HepG2 (cell line): ENCODE results near the gene SECTM1. TPM values are rescaled to one million over a fixed set of nuclear protein-coding genes. Genes with fewer than 3 reads are reported as not detected.

Experiments
- CBFB ChIP-seq: sonication (generic); formaldehyde crosslinking; IDR thresholded peaks from 2 replicates; pipeline ENCODE4 v1.4.0; 2020; ENCODE audit warnings: missing genetic modification reagents
- HES4 ChIP-seq: sonication (generic); formaldehyde crosslinking; IDR thresholded peaks from 2 replicates; pipeline ENCODE4 v1.9.0; 2021; ENCODE audit warnings: mild to moderate bottlenecking, missing genetic modification reagents, borderline replicate concordance
- HOXA3 ChIP-seq: sonication (generic); formaldehyde crosslinking; IDR thresholded peaks from 2 replicates; pipeline ENCODE4 v1.5.0; 2020; ENCODE audit warnings: missing genetic modification reagents
- HOXA7 ChIP-seq: sonication (generic); formaldehyde crosslinking; IDR thresholded peaks from 2 replicates; pipeline ENCODE4 v1.8.1; 2022; ENCODE audit warnings: mild to moderate bottlenecking, missing genetic modification reagents, moderate library complexity
- JUN ChIP-seq: sonication (generic); formaldehyde crosslinking; IDR thresholded peaks from 2 replicates; pipeline ENCODE4 v1.4.0; 2020; ENCODE audit warnings: mild to moderate bottlenecking, missing genetic modification reagents
- KLF11 ChIP-seq: IDR thresholded peaks from 2 replicates; pipeline ENCODE4 v1.6.1; 2016; ENCODE audit warnings: missing compliant biosample characterization
- NBN ChIP-seq: fragments of 450-650 bp; conservative IDR thresholded peaks from 2 replicates; pipeline ENCODE4 v1.6.1; 2017
- NFE2L2 ChIP-seq: fragments of 150-350 bp; IDR thresholded peaks from 2 replicates; pipeline ENCODE4 v1.6.1; 2014; ENCODE audit warnings: low read length
- RFXAP ChIP-seq: sonication (generic); formaldehyde crosslinking; IDR thresholded peaks from 2 replicates; pipeline ENCODE4 v1.4.0; 2020; ENCODE audit warnings: missing genetic modification reagents, borderline replicate concordance
- RXRB ChIP-seq: IDR thresholded peaks from 2 replicates; pipeline ENCODE4 v1.6.1; 2016; ENCODE audit warnings: borderline replicate concordance, missing genetic modification reagents, missing compliant biosample characterization
- SALL2 ChIP-seq: sonication (generic); formaldehyde crosslinking; IDR thresholded peaks from 2 replicates; pipeline ENCODE4 v1.8.1; 2023; ENCODE audit warnings: mild to moderate bottlenecking, missing genetic modification reagents, inconsistent platforms
- SMAD3 ChIP-seq: sonication (generic); formaldehyde crosslinking; IDR thresholded peaks from 2 replicates; pipeline ENCODE4 v1.4.0; 2020; ENCODE audit warnings: missing genetic modification reagents
- SP2 ChIP-seq: sonication (generic); formaldehyde crosslinking; IDR thresholded peaks from 2 replicates; pipeline ENCODE4 v1.5.1; 2020; ENCODE audit warnings: mild to moderate bottlenecking, missing genetic modification reagents
- STAG1 ChIP-seq: sonication (generic); formaldehyde crosslinking; IDR thresholded peaks from 2 replicates; pipeline ENCODE4 v1.4.0; 2020; ENCODE audit warnings: missing genetic modification reagents
- ZBTB44 ChIP-seq: sonication (generic); formaldehyde crosslinking; IDR thresholded peaks from 2 replicates; pipeline ENCODE4 v1.4.0; 2020; ENCODE audit warnings: missing genetic modification reagents
- ZFP1 ChIP-seq: IDR thresholded peaks from 2 replicates; pipeline ENCODE4 v1.6.1; 2016
- ZNF17 ChIP-seq: sonication (generic); formaldehyde crosslinking; IDR thresholded peaks from 2 replicates; pipeline ENCODE4 v1.5.0; 2020; ENCODE audit warnings: mild to moderate bottlenecking, missing genetic modification reagents
- ZNF253 ChIP-seq: sonication (generic); formaldehyde crosslinking; IDR thresholded peaks from 2 replicates; pipeline ENCODE4 v1.8.0; 2022; ENCODE audit warnings: mild to moderate bottlenecking, missing genetic modification reagents, borderline replicate concordance
- ZNF747 ChIP-seq: sonication (generic); formaldehyde crosslinking; IDR thresholded peaks from 2 replicates; pipeline ENCODE4 v1.8.1; 2023; ENCODE audit warnings: missing genetic modification reagents, mild to moderate bottlenecking, borderline replicate concordance
- ZNF782 ChIP-seq: sonication (generic); formaldehyde crosslinking; IDR thresholded peaks from 2 replicates; pipeline ENCODE4 v1.4.0; 2020; ENCODE audit warnings: missing genetic modification reagents, mild to moderate bottlenecking, borderline replicate concordance
- ZNF891 ChIP-seq: sonication (generic); formaldehyde crosslinking; IDR thresholded peaks from 2 replicates; pipeline ENCODE4 v1.5.0; 2020; ENCODE audit warnings: mild to moderate bottlenecking, missing genetic modification reagents
- ZSCAN22 ChIP-seq: sonication (generic); formaldehyde crosslinking; IDR thresholded peaks from 2 replicates; pipeline ENCODE4 v1.4.0; 2020; ENCODE audit warnings: mild to moderate bottlenecking, missing genetic modification reagents
- polyA plus RNA-seq, 8 experiments: library from polyadenylated mRNA; depleted of rRNA in 3 of 8; stranded (reverse) in 7 of 8; unstranded in 1 of 8; fragments of >200 nt; fragmentation: Illumina TruSeq in 4 of 8; extraction: Trizol in 4 of 8; gene quantifications; 2 replicates each; pipeline versions ENCODE4 v1.2.1 to v1.2.3, GENCODE V29; 2011 to 2016; ENCODE audit warnings: low read depth in 4 of 8, missing spikeins in 1 of 8, mixed read lengths in 1 of 8; ENCODE audit not compliant: insufficient read depth in 1 of 8
- total RNA-seq, 5 experiments: library from RNA; depleted of rRNA; stranded (reverse); fragments of >200 nt; fragmentation: Illumina TruSeq; extraction: Trizol; gene quantifications; 2 replicates each; pipeline ENCODE4 v1.2.3, GENCODE V29; 2016; ENCODE audit warnings: low read depth in 1 of 5
- TF ChIP-seq, protein P1 (sequence below): IDR thresholded peaks from 2 replicates; pipeline ENCODE4 v1.6.1; 2016; ENCODE audit warnings: low read depth
- TF ChIP-seq, protein P2 (sequence below): IDR thresholded peaks from 2 replicates; pipeline ENCODE4 v1.6.1; 2016; ENCODE audit warnings: mild to moderate bottlenecking, missing biosample characterization, missing genetic modification reagents
- TF ChIP-seq, protein P3 (sequence below): sonication (generic); formaldehyde crosslinking; IDR thresholded peaks from 2 replicates; pipeline ENCODE4 v1.9.0; 2021; ENCODE audit warnings: missing genetic modification reagents, mild to moderate bottlenecking, borderline replicate concordance
- TF ChIP-seq, protein P4 (sequence below): sonication (generic); formaldehyde crosslinking; IDR thresholded peaks from 2 replicates; pipeline ENCODE4 v1.4.0; 2020; ENCODE audit warnings: mild to moderate bottlenecking, missing genetic modification reagents

SECTM1 gene
- total and polyA plus RNA-seq, 2 of the 13 experiments (the other 11 are each of a cell fraction or from before 2014, with no cell fraction given) = 3.5 to 5.3 TPM

DNA sequence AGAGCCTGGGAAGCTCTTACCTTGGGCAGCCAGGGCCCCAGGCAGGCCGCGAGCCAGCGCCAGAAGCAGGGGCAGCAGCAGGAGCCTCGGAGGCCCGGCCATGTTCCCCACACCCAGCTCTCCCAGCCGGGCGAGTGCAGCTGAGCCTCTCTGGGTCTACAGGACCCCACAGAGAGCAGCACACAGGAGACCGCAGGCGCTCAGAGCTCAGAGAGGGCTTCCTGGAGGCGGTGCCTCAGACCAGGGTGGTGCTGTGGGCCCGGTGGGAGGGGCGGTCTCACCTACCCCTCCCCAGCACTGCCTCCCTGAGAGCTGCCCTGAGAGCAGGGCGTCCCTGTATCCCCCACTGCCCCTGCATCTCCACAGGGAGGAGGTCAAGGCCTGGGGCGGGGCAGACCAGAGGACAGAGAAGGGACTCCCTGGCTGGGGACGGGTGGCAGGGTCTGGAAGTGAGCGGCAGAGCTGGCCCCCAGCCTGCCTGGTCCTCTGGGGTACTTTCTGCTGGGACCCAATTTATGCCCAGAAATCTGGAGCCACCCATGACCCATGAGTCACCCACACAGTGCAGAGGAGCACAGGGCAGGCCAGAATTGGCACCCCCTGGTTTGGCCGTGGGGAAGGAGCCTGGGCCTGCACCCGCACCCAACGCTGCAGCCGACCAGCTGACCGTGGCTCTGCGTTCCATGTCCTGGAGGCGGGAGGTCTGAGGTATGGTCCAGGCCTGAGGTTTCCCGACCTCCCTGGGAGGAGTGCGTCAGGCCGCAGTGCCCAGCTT is 16.0 kb downstream of the SECTM1 start, which contains the start of gene CD7 (continued):
- TF ChIP-seq HOXA7 (CRISPR knock-in tag) (no peak), SMAD3 (CRISPR knock-in tag) (0 out of 2 replicates have a peak, but pooled peaks have one; percentile 56), STAG1 (CRISPR knock-in tag) (peak; percentile 3; the same call in 1 of the 2 replicates), ZNF17 (CRISPR knock-in tag) (no peak), HES4 (peak; percentile 63; the same call in 1 of the 2 replicates), ZBTB44 (no peak), ZNF891 (CRISPR knock-in tag) (no peak; the same call in 1 of the 2 replicates), ZNF782 (CRISPR knock-in tag) (peak; percentile 89; the same call in 1 of the 2 replicates), ZNF747 (no peak), KLF11 (CRISPR knock-in tag) (no peak), NBN (no peak), ZNF253 (CRISPR knock-in tag) (no peak), JUN (CRISPR knock-in tag) (0 out of 2 replicates have a peak, but pooled peaks have one; percentile 35), ZSCAN22 (CRISPR knock-in tag) (no peak), HOXA3 (CRISPR knock-in tag) (peak; percentile 80), ZFP1 (CRISPR knock-in tag) (no peak), CBFB (CRISPR knock-in tag) (0 out of 2 replicates have a peak, but pooled peaks have one; percentile 13), SP2 (no peak), RFXAP (peak; percentile 35; the same call in 1 of the 2 replicates), NFE2L2 (no peak), RXRB (CRISPR knock-in tag) (peak; percentile 63; the same call in 1 of the 2 replicates), SALL2 (CRISPR knock-in tag) (peak; percentile 66; the same call in 1 of the 2 replicates)
- TF ChIP-seq, protein P1, sequence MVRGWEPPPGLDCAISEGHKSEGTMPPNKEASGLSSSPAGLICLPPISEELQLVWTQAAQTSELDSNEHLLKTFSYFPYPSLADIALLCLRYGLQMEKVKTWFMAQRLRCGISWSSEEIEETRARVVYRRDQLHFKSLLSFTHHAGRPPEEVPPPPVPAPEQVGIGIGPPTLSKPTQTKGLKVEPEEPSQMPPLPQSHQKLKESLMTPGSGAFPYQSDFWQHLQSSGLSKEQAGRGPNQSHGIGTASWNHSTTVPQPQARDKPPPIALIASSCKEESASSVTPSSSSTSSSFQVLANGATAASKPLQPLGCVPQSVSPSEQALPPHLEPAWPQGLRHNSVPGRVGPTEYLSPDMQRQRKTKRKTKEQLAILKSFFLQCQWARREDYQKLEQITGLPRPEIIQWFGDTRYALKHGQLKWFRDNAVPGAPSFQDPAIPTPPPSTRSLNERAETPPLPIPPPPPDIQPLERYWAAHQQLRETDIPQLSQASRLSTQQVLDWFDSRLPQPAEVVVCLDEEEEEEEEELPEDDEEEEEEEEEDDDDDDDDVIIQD (CRISPR knock-in tag) = no peak; the same call in 1 of the 2 replicates
- TF ChIP-seq, protein P2, sequence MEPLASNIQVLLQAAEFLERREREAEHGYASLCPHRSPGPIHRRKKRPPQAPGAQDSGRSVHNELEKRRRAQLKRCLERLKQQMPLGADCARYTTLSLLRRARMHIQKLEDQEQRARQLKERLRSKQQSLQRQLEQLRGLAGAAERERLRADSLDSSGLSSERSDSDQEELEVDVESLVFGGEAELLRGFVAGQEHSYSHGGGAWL (CRISPR knock-in tag) = no peak; the same call in 1 of the 2 replicates
- TF ChIP-seq, protein P3, sequence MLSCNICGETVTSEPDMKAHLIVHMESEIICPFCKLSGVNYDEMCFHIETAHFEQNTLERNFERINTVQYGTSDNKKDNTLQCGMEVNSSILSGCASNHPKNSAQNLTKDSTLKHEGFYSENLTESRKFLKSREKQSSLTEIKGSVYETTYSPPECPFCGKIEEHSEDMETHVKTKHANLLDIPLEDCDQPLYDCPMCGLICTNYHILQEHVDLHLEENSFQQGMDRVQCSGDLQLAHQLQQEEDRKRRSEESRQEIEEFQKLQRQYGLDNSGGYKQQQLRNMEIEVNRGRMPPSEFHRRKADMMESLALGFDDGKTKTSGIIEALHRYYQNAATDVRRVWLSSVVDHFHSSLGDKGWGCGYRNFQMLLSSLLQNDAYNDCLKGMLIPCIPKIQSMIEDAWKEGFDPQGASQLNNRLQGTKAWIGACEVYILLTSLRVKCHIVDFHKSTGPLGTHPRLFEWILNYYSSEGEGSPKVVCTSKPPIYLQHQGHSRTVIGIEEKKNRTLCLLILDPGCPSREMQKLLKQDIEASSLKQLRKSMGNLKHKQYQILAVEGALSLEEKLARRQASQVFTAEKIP (CRISPR knock-in tag) = no peak
- TF ChIP-seq, protein P4, sequence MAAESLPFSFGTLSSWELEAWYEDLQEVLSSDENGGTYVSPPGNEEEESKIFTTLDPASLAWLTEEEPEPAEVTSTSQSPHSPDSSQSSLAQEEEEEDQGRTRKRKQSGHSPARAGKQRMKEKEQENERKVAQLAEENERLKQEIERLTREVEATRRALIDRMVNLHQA (CRISPR knock-in tag) = no peak
